Left cardiac atrium (tissue), 4 donors: ENCODE measurements around the gene TM9SF1. TPM values are rescaled to one million over a fixed set of nuclear protein-coding genes. Genes with fewer than 3 reads are reported as not detected.

Experiments used
- ATAC-seq, 2 donors: fragments of 200-7000 bp; cut with Tn5 transposase; one replicate each; pipeline ENCODE4 v1.9.1; 2020; ENCODE audit warnings: mild to moderate bottlenecking in 2 of 2, moderate library complexity in 2 of 2
- DNase-seq: peaks from one replicate; pipeline ENCODE4 v3.0.0-alpha.2; 2020
- intact Hi-C, 2 donors: fragments of 100-400 bp; cut with DNase I; formaldehyde crosslinking; loops; one replicate each; pipeline versions ENCODE4 v1.14.1 to v1.15.1; 2022 to 2023
- total RNA-seq, 2 donors: library from RNA; stranded (reverse); fragmentation: NEBNext Ultra II Directional; extraction: Animal tissue kit (Norgen Biotek cat#: 25700); gene quantifications; one replicate each; pipeline ENCODE4 v1.2.1, GENCODE V29; 2021
- donor health status: DM: no; HTN: yes; CAD: no.
- donor health status: DM: no; HTN: yes; CAD: no; lungs with severe emphysema.
- donor health status: DM: yes; HTN: yes; CAD: no.
- donor health status: Dilated cardiomyopathy.

The TM9SF1 gene
- total RNA-seq, 2 donors from 2014 or later, result 30.7 to 34.0 TPM

GRCh38 chr14:24184104-24184970 lies 10.9 kb downstream of the TM9SF1 start:
- intact Hi-C loops, result no loop called here
- DNase-seq (no peak), ATAC-seq (no peak)

GRCh38 chr14:24183014-24183481 lies 12.2 kb downstream of the TM9SF1 start:
- intact Hi-C loops, result no loop called here
- ATAC-seq (no peak), DNase-seq (no peak)

- ATAC-seq (no peak), DNase-seq (no peak)
- intact Hi-C loops, result no loop called here
Measured at GRCh38 chr14:24182110-24182882, 12.9 kb downstream of the TM9SF1 start.

- DNase-seq (no peak), ATAC-seq (no peak)
- intact Hi-C loops, result no loop called here
Measured at GRCh38 chr14:24181371-24182077, 13.7 kb downstream of the TM9SF1 start.

- peak; percentile 23 to 29 for ATAC-seq
- intact Hi-C loops, result no loop called here
- DNase-seq, result no peak
Measured at GRCh38 chr14:24179961-24180796, 15.1 kb downstream of the TM9SF1 start.

GRCh38 chr14:24179294-24179960 lies 15.8 kb downstream of the TM9SF1 start:
- DNase-seq (no peak), ATAC-seq (peak in 1 of 2 donors; percentile 2)
- intact Hi-C loops, result no loop called here

- intact Hi-C loops, result no loop called here
- no peak for DNase-seq
Measured at GRCh38 chr14:24178399-24179178, 16.7 kb downstream of the TM9SF1 start.

GRCh38 chr14:24177891-24178290 lies 17.4 kb downstream of the TM9SF1 start:
- no peak for DNase-seq
- intact Hi-C loops, result no loop called here
- no peak for ATAC-seq

More at GRCh38 chr14:24178399-24179178, 16.7 kb downstream of the TM9SF1 start:
- no peak for ATAC-seq

- intact Hi-C loops, result no loop called here
- no peak for ATAC-seq
- DNase-seq, result no peak
Measured at GRCh38 chr14:24177041-24177825, 18.0 kb downstream of the TM9SF1 start.

GRCh38 chr14:24176599-24176998 lies 18.6 kb downstream of the TM9SF1 start:
- DNase-seq, result no peak
- no peak for ATAC-seq
- intact Hi-C loops, result no loop called here

GRCh38 chr14:24172871-24173281 lies 22.4 kb downstream of the TM9SF1 start:
- DNase-seq (no peak), ATAC-seq (no peak)
- intact Hi-C loops, result no loop called here

GRCh38 chr14:24172261-24172860 lies 22.9 kb downstream of the TM9SF1 start:
- ATAC-seq, result peak in 1 of 2 donors; percentile 21
- DNase-seq, result no peak
- intact Hi-C loops, result no loop called here

GRCh38 chr14:24171422-24172260 lies 23.6 kb downstream of the TM9SF1 start, which contains the start of gene REC8:
Gene REC8, plus strand, starts transcription at chr14:24172080. Its CDS starts 473 bp downstream, at chr14:24172553.
- intact Hi-C loops, result no loop called here
- peak; percentile 81 for DNase-seq

GRCh38 chr14:24167469-24168114 lies 27.6 kb downstream of the TM9SF1 start:
- ATAC-seq (no peak), DNase-seq (no peak)
- intact Hi-C loops, result no loop called here

More at GRCh38 chr14:24171422-24172260, 23.6 kb downstream of the TM9SF1 start, which contains the start of gene REC8:
- peak; percentile 85 to 92 for ATAC-seq

- ATAC-seq, result no peak
- intact Hi-C loops, result no loop called here
- DNase-seq, result no peak
Measured at GRCh38 chr14:24165785-24166184, 29.5 kb downstream of the TM9SF1 start.
